HG03097 (cell line): ENCODE measurements around the gene KRTDAP.
A peak's percentile ranks its signal among the peaks of the same experiment; 100 is the strongest.

Experiments used
- ATAC-seq: cut with Tn5 transposase; IDR thresholded peaks from one replicate; pipeline ENCODE4 v1.9.1; 2021; ENCODE audit not compliant: unreplicated experiment, low FRiP score

The KRTDAP gene

GRCh38 chr19:35513628-35514281, 23.5 kb upstream of the KRTDAP start, which contains the start of gene DMKN:
DMKN (minus strand) TSS chr19:35513649; CDS start chr19:35513475, 174 bp downstream.
- no peak for ATAC-seq

GRCh38 chr19:35512831-35513627, 22.8 kb upstream of the KRTDAP start:
- no peak for ATAC-seq

GRCh38 chr19:35511337-35511736, 21.1 kb upstream of the KRTDAP start:
- no peak for ATAC-seq

- no peak for ATAC-seq
Measured at GRCh38 chr19:35510626-35510964, 20.3 kb upstream of the KRTDAP start.

GRCh38 chr19:35509861-35510625, 19.8 kb upstream of the KRTDAP start:
- peak; percentile 43 for ATAC-seq

- ATAC-seq = no peak
Measured at GRCh38 chr19:35509018-35509652, 18.9 kb upstream of the KRTDAP start.

GRCh38 chr19:35508129-35508528, 17.9 kb upstream of the KRTDAP start:
- ATAC-seq = no peak

GRCh38 chr19:35507561-35507960, 17.3 kb upstream of the KRTDAP start:
- ATAC-seq = no peak

- ATAC-seq = no peak
Measured at GRCh38 chr19:35506011-35506410, 15.7 kb upstream of the KRTDAP start.

GRCh38 chr19:35502751-35503150, 12.5 kb upstream of the KRTDAP start:
- ATAC-seq = no peak

GRCh38 chr19:35501684-35502083, 11.4 kb upstream of the KRTDAP start:
- no peak for ATAC-seq

- ATAC-seq = no peak
Measured at GRCh38 chr19:35500611-35501010, 10.3 kb upstream of the KRTDAP start.

- ATAC-seq = no peak
Measured at GRCh38 chr19:35498984-35499527, 8.8 kb upstream of the KRTDAP start.

GRCh38 chr19:35498220-35498619, 8.0 kb upstream of the KRTDAP start:
- no peak for ATAC-seq

- ATAC-seq = no peak
Measured at GRCh38 chr19:35497406-35497805, 7.1 kb upstream of the KRTDAP start.

GRCh38 chr19:35495107-35496064, 5.1 kb upstream of the KRTDAP start:
- ATAC-seq = no peak

- no peak for ATAC-seq
Measured at GRCh38 chr19:35493971-35494370, 3.7 kb upstream of the KRTDAP start.

GRCh38 chr19:35491836-35492360, 1.6 kb upstream of the KRTDAP start:
- no peak for ATAC-seq

GRCh38 chr19:35488677-35489076, 1.6 kb downstream of the KRTDAP start:
- ATAC-seq = no peak
